Activated CD8-positive, alpha-beta memory T cell treated with anti-CD3 and anti-CD28 coated beads, Interleukin-2, amount 50 U/mL, for 24 hours (primary cell): ENCODE data around the gene ANKS1B.
"Not testable (repeated sequence)": the region's sequence is repeated elsewhere in the genome, so short reads cannot be mapped to it uniquely, and the experiment has no call there.

ENCODE experiments used
- DNase-seq: peaks from one replicate; pipeline ENCODE4 v3.0.0-alpha.2; 2020; ENCODE audit errors: extremely low read depth

Gene ANKS1B

DNA sequence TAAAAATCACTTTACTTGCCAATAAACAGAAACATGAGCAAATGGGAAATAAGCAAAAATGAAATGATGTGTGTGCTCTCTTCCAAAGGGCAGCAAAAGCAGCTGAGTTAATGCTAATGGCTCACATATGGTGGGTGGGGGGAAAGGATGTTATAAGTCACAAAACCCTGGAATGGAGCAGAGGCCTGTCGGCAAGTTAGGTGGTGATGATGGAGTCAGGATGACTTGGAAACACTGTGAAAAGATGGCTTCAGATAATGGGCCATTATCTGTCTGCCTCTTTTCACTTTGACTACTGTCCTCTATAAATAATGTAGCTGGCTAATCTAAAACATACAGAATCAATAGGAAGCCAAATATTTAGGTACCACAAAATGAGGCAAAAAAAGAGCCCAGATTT lies 1111.0 kb downstream of the ANKS1B start:
- no peak for DNase-seq

- DNase-seq: no peak
Observed at GRCh38 chr12:98870504-98870903, 1114.2 kb downstream of the ANKS1B start.

- no peak for DNase-seq
Observed at GRCh38 chr12:98869886-98870503, 1114.7 kb downstream of the ANKS1B start.

DNA sequence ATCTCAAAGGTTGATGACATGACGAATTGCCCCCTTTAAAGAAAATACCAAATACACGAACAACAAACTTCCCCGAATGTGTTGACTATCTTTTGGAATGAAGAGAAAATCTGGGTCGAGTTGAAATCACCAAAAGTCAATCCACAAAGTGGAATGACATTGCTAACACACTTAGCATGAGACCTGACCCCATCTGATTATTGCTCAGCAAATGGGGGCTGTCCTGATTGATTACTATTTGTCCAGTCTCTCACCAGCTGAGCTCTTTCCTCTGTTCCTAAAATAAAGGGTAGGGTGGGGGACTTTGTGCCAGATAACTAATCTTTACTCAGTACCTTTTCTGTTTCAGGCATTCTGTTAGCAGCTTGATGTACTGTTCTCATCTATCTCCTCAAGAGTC lies 1116.2 kb downstream of the ANKS1B start:
- DNase-seq: no peak

- no peak for DNase-seq
Observed at GRCh38 chr12:98868076-98868475, 1116.7 kb downstream of the ANKS1B start.

- no peak for DNase-seq
Observed at GRCh38 chr12:98864363-98864762, 1120.4 kb downstream of the ANKS1B start.

DNA sequence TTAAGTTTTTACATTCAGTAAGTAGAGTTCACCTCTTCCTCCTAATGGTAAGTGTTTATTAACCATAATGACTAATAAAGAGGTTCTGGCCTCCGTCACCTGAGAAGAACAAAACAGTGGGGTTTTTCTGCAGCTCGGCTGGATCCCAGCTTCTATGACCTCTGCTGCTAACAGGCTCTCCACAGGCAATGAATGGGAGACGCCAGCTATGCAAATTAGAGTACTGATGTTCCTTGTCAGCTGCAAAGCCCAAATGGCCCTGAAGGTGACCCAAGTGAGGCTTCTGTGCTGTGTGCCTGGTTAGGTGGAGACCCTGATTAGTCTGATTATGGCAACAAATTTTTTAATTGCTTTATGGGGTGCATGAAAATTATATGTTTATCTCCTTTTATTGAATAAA lies 1121.6 kb downstream of the ANKS1B start:
- DNase-seq: no peak

- DNase-seq: no peak
Observed at GRCh38 chr12:98861251-98861650, 1123.5 kb downstream of the ANKS1B start.

DNA sequence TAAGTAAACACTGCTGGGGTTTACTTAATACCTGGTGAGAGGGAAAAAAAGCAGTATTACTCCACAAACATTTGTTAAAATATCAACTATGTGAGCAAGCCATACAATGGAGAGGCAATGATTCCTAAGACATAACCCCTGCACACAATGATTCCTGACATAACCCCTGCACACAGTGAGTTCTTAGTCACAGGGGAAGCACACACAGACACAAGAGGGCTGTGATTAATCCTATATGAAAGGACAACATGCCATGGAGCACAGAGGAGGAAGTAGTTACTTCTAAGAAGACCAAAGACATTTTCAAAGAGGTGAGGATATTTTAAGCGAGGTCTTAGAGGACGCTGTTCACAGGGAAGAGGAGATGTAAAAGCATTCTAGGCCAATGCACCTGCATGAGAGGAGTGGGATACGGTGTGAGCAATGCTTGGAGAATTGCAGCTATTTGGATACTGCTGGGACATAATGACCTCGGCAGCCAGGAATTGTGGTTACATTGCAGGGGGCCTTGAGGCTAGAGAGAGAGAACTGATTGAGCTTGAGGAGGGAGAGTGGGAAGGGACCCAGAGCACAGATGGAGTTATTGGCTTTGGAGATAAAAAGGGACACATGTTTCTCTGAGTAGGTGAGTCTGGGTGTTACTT lies 1127.7 kb downstream of the ANKS1B start:
- no peak for DNase-seq

- no peak for DNase-seq
Observed at GRCh38 chr12:98852181-98852580, 1132.6 kb downstream of the ANKS1B start.

GRCh38 chr12:98847242-98847641 lies 1137.5 kb downstream of the ANKS1B start:
- no peak for DNase-seq

DNA sequence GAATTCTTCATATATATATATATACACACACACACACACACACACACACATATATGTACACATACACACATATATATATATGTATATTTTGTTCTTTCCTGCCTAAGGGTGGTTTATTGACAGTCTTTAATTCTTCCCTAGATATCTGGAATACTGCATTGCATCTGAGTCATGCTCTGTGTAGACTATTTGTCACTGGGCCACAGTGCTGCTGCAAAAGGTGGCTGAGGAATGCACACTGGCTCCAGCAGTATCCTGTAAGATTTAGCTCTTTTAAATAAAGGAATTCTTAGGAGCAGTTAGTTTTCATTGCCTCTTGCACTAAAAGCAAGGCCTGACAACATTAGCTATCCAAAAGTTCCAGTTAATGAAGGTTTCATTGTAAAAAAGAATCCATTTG lies 1138.8 kb downstream of the ANKS1B start:
- DNase-seq: no peak

- no peak for DNase-seq
Observed at GRCh38 chr12:98840325-98840724, 1144.4 kb downstream of the ANKS1B start.

- no peak for DNase-seq
Observed at GRCh38 chr12:98838231-98838647, 1146.5 kb downstream of the ANKS1B start.

DNA sequence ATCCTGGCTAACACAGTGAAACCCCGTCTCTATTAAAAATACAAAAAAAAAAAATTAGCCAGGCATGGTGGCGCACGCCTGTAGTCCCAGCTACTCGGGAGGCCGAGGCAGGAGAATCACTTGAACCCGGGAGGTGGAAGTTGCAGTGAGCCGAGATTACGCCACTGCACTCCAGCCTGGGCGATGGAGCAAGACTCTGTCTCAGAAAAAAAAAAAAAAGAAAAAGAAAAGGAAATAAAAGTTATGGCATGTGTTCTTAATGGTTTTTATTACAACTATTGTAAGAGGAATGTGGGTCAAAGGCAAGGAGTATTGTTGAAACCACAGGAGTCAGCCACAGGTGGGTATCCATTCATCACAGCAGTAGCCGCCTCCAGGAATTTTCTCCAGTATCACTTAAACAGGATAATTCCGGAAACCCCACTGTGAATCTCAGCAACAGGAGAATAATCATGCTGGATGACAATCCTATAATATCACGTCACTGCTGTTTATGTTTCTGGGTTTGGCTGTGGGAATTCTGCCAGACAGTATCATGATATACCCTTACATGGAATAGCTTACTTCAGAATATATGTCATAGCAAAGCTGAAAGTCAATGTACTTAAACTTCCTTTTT lies 1147.5 kb downstream of the ANKS1B start:
- not testable (repeated sequence) for DNase-seq

DNA sequence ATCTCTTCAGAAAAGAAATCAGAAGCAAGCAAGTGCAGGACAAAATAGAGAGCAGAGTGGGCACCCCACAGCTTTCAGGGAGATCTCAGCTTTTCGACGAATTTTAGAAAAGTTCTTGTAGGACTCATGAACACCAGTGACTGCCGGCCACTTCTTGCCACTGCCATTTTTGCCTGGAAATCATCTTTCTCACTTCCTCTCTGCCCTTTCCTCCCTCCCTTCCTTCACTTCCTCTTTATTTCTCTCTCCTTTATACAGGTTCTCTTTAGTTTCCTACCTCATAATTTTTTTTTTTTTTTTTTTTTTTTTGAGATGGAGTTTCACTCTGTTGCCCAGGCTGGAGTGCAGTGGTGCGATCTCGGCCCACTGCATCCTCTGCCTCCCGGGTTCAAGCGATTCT lies 1154.1 kb downstream of the ANKS1B start:
- DNase-seq: no peak

GRCh38 chr12:98828802-98829600 lies 1155.7 kb downstream of the ANKS1B start:
- DNase-seq: no peak

- no peak for DNase-seq
Observed at GRCh38 chr12:98823012-98823411, 1161.7 kb downstream of the ANKS1B start.

GRCh38 chr12:98821866-98822265 lies 1162.9 kb downstream of the ANKS1B start:
- no peak for DNase-seq

GRCh38 chr12:98821232-98821631 lies 1163.5 kb downstream of the ANKS1B start:
- DNase-seq: no peak

- DNase-seq: no peak
Observed at GRCh38 chr12:98819821-98820404, 1164.8 kb downstream of the ANKS1B start.

DNA sequence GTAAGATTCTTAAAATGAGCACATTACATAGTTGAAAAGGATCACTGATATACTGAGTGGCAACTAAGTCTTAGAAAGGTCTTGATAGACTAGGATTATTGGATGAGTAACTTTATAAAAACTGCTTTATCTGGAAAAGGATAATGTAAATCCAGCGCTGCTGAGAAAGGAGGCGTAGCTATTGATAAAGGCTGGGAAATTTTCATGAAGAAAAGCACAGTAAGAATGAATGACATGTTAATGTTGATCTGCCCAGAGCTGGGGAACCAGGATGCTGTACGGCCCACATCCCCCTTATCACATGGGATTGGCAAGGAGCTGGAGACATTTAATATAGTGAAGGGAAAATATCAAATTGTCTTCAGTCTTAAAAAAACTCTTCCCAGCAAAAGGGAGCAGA lies 1165.7 kb downstream of the ANKS1B start:
- DNase-seq: no peak
